Sigmoid colon (tissue), 3 donors: ENCODE measurements around the gene GDF10.

ENCODE experiments used
- CTCF ChIP-seq, 4 experiments: fragments of 450-650 bp in 3 of 4; fragments of 200-600 bp in 1 of 4; IDR thresholded peaks; one replicate each; pipeline ENCODE4 v1.5.1; 2016 to 2019; ENCODE audit warnings: antibody characterized with exemption in 4 of 4, mild to moderate bottlenecking in 3 of 4, moderate library complexity in 2 of 4
- POLR2A ChIP-seq, 2 donors: fragments of 450-650 bp; IDR thresholded peaks; one replicate each; pipeline ENCODE4 v1.6.1; 2016; ENCODE audit warnings: antibody characterized with exemption in 2 of 2, mild to moderate bottlenecking in 2 of 2, moderate library complexity in 2 of 2

- TF ChIP-seq CTCF (IDR thresholded peaks at IDR 0.05) (no peak), POLR2A (IDR thresholded peaks at IDR 0.05) (no peak)
Measured at GRCh38 chr10:47278152-47278473, 21.9 kb upstream of the GDF10 start.
